NCI-H128 (cell line): ENCODE measurements around the gene ACOX1.

Experiments used
- DNase-seq: peaks from one replicate; lab custom pipeline; 2025; ENCODE audit not compliant: unreplicated experiment; lab: John Stamatoyannopoulos, UW

The ACOX1 gene

GRCh38 chr17:75893305-75894048, 85.5 kb downstream of the ACOX1 start:
- DNase-seq, result no peak

GRCh38 chr17:75892556-75893224, 86.3 kb downstream of the ACOX1 start:
- DNase-seq, result no peak

- no peak for DNase-seq
These were observed 87.1 kb downstream of the ACOX1 start for GRCh38 chr17:75891605-75892555.
